Right atrium auricular region (tissue), 2 donors: ENCODE measurements around the gene CYP2D6. TPM values are rescaled to one million over a fixed set of nuclear protein-coding genes. Genes with fewer than 3 reads are reported as not detected.

ENCODE experiments used
- DNase-seq: peaks from one replicate; pipeline ENCODE4 v3.0.0-alpha.2; 2019; ENCODE audit warnings: low spot score
- H3K27ac ChIP-seq, 2 donors: fragments of 200-600 bp; sonication (generic); 1 replicate in 1 of 2; 2 replicates in 1 of 2; pipeline ENCODE4 v1.5.1; 2016 to 2019
- H3K27me3 ChIP-seq, 2 donors: fragments of 200-600 bp; sonication (generic); one replicate each; pipeline versions ENCODE4 v1.5.1 to v1.6.0; 2017 to 2019
- H3K36me3 ChIP-seq: fragments of 200-600 bp; sonication (generic); one replicate; pipeline ENCODE4 v1.5.1; 2016
- H3K4me1 ChIP-seq, 2 donors: fragments of 200-600 bp; sonication (generic); one replicate each; pipeline versions ENCODE4 v1.5.1 to v1.6.0; 2017 to 2019
- H3K4me3 ChIP-seq, 2 donors: fragments of 200-600 bp; sonication (generic); 1 replicate in 1 of 2; 2 replicates in 1 of 2; pipeline ENCODE4 v1.5.1; 2017 to 2019; ENCODE audit warnings: mild to moderate bottlenecking in 1 of 2, moderate library complexity in 1 of 2
- H3K9me3 ChIP-seq, 2 donors: fragments of 200-600 bp; sonication (generic); one replicate each; pipeline ENCODE4 v1.5.1; 2019
- CTCF ChIP-seq, 2 donors: fragments of 200-600 bp; sonication (generic); IDR thresholded peaks; one replicate each; pipeline ENCODE4 v1.5.1; 2019; ENCODE audit warnings: antibody characterized with exemption in 2 of 2
- total RNA-seq, 2 donors: library from RNA; depleted of rRNA; stranded (reverse); fragments of >200 nt; gene quantifications; one replicate each; pipeline ENCODE4 v1.1.0, GENCODE V29; 2016

CYP2D6 gene
- total RNA-seq, 2 donors from 2014 or later, result not detected

GRCh38 chr22:42173183-42173926, 42.7 kb upstream of the CYP2D6 start:
- Histone ChIP-seq H3K27me3 (no peaks in the 10 kb centered on the region), H3K9me3 (no peaks in the 10 kb centered on the region), H3K27ac (no peak overlapping the region), H3K4me1 (peaks cover 0 to 4% of the 10 kb centered on the region in 2 donors), H3K36me3 (peaks cover 10% of the 10 kb centered on the region), H3K4me3 (no peak overlapping the region)
- TF ChIP-seq CTCF (IDR thresholded peaks at IDR 0.05), result no peak
- no peak for DNase-seq

- Histone ChIP-seq H3K9me3 (no peaks in the 10 kb centered on the region), H3K27me3 (no peaks in the 10 kb centered on the region), H3K4me1 (peaks cover 0 to 4% of the 10 kb centered on the region in 2 donors), H3K4me3 (no peak overlapping the region), H3K27ac (no peak overlapping the region), H3K36me3 (peaks cover 13% of the 10 kb centered on the region)
- no peak for TF ChIP-seq CTCF (IDR thresholded peaks at IDR 0.05)
- DNase-seq, result no peak
Measured at GRCh38 chr22:42172773-42173172, 42.2 kb upstream of the CYP2D6 start.

GRCh38 chr22:42171946-42172719, 41.5 kb upstream of the CYP2D6 start:
- Histone ChIP-seq H3K9me3 (no peaks in the 10 kb centered on the region), H3K27me3 (no peaks in the 10 kb centered on the region), H3K4me1 (peaks cover 0 to 4% of the 10 kb centered on the region in 2 donors), H3K4me3 (no peak overlapping the region), H3K36me3 (peaks cover 13% of the 10 kb centered on the region), H3K27ac (no peak overlapping the region)
- TF ChIP-seq CTCF (IDR thresholded peaks at IDR 0.05), result no peak
- no peak for DNase-seq

- Histone ChIP-seq H3K27me3 (no peaks in the 10 kb centered on the region), H3K27ac (no peak overlapping the region), H3K9me3 (no peaks in the 10 kb centered on the region), H3K4me3 (no peak overlapping the region), H3K36me3 (peaks cover 13% of the 10 kb centered on the region), H3K4me1 (peaks cover 0 to 4% of the 10 kb centered on the region in 2 donors)
- no peak for DNase-seq
- no peak for TF ChIP-seq CTCF (IDR thresholded peaks at IDR 0.05)
Measured at GRCh38 chr22:42171417-42171816, 40.8 kb upstream of the CYP2D6 start.

GRCh38 chr22:42170946-42171345, 40.3 kb upstream of the CYP2D6 start:
- peaks cover 0 to 4% of the 10 kb centered on the region in 2 donors for H3K4me1 ChIP-seq
- no peak overlapping the region for H3K4me3 ChIP-seq
- H3K9me3 ChIP-seq, result no peaks in the 10 kb centered on the region
- DNase-seq, result no peak
- H3K27me3 ChIP-seq, result no peaks in the 10 kb centered on the region
- TF ChIP-seq CTCF (IDR thresholded peaks at IDR 0.05), result no peak
- H3K27ac ChIP-seq, result no peak overlapping the region
- H3K36me3 ChIP-seq, result peaks cover 13% of the 10 kb centered on the region
